Neutrophil (primary cell): ENCODE results near the gene C10orf88.

ENCODE experiments used
- H3K27ac ChIP-seq: fragments of 200-600 bp; sonication (generic); 2 replicates; pipeline ENCODE4 v1.5.1; 2016; ENCODE audit warnings: mild to moderate bottlenecking, moderate library complexity
- H3K27me3 ChIP-seq: fragments of 200-600 bp; sonication (generic); 2 replicates; pipeline ENCODE4 v1.6.0; 2016; ENCODE audit warnings: mild to moderate bottlenecking
- H3K36me3 ChIP-seq: fragments of 200-600 bp; sonication (generic); 2 replicates; pipeline ENCODE4 v1.5.1; 2017
- H3K4me1 ChIP-seq, 2 experiments: fragments of 200-600 bp in 1 of 2; sonication (generic) in 1 of 2; 1 replicate in 1 of 2; 2 replicates in 1 of 2; pipeline versions ENCODE4 v1.5.1 to v1.6.1; 2013 to 2016; ENCODE audit warnings: low read depth in 1 of 2, low read length in 1 of 2, mild to moderate bottlenecking in 1 of 2, moderate library complexity in 1 of 2; ENCODE audit not compliant: control insufficient read depth in 1 of 2, insufficient read depth in 1 of 2
- H3K4me3 ChIP-seq, 2 experiments: fragments of 200-600 bp in 1 of 2; sonication (generic) in 1 of 2; 1 replicate in 1 of 2; 2 replicates in 1 of 2; pipeline ENCODE4 v1.5.1; 2013 to 2016; ENCODE audit warnings: low read depth in 1 of 2, low read length in 1 of 2, mild to moderate bottlenecking in 1 of 2, moderate library complexity in 1 of 2
- H3K9me3 ChIP-seq: fragments of 200-600 bp; sonication (generic); 2 replicates; pipeline ENCODE4 v1.5.1; 2016
- TF ChIP-seq, protein P1 (sequence below): fragments of 200-600 bp; sonication (generic); IDR thresholded peaks from 2 replicates; pipeline ENCODE4 v1.5.1; 2016; ENCODE audit warnings: antibody characterized with exemption

The C10orf88 gene

GRCh38 chr10:122939856-122940543 lies 14.0 kb downstream of the C10orf88 start:
- TF ChIP-seq, protein P1, sequence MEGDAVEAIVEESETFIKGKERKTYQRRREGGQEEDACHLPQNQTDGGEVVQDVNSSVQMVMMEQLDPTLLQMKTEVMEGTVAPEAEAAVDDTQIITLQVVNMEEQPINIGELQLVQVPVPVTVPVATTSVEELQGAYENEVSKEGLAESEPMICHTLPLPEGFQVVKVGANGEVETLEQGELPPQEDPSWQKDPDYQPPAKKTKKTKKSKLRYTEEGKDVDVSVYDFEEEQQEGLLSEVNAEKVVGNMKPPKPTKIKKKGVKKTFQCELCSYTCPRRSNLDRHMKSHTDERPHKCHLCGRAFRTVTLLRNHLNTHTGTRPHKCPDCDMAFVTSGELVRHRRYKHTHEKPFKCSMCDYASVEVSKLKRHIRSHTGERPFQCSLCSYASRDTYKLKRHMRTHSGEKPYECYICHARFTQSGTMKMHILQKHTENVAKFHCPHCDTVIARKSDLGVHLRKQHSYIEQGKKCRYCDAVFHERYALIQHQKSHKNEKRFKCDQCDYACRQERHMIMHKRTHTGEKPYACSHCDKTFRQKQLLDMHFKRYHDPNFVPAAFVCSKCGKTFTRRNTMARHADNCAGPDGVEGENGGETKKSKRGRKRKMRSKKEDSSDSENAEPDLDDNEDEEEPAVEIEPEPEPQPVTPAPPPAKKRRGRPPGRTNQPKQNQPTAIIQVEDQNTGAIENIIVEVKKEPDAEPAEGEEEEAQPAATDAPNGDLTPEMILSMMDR: no peak
- Histone ChIP-seq H3K27me3 (no peaks in the 10 kb centered on the region), H3K27ac (no peak overlapping the region), H3K4me3 (no peak overlapping the region), H3K4me1 (no peaks in the 10 kb centered on the region), H3K9me3 (no peaks in the 10 kb centered on the region), H3K36me3 (peaks cover 24% of the 10 kb centered on the region)

- no peak overlapping the region for H3K4me3 ChIP-seq
- TF ChIP-seq, protein P1: no peak
- H3K27ac ChIP-seq: no peak overlapping the region
- H3K4me1 ChIP-seq: no peaks in the 10 kb centered on the region
- H3K9me3 ChIP-seq: no peaks in the 10 kb centered on the region
- H3K27me3 ChIP-seq: no peaks in the 10 kb centered on the region
- H3K36me3 ChIP-seq: peaks cover 24% of the 10 kb centered on the region
Observed at GRCh38 chr10:122939133-122939855, 14.7 kb downstream of the C10orf88 start.

GRCh38 chr10:122931088-122931906 lies 22.7 kb downstream of the C10orf88 start:
- Histone ChIP-seq H3K27ac (peak overlapping the region; percentile 15), H3K4me3 (no peak overlapping the region), H3K36me3 (no peaks in the 10 kb centered on the region), H3K9me3 (no peaks in the 10 kb centered on the region), H3K27me3 (no peaks in the 10 kb centered on the region), H3K4me1 (peaks cover 6 to 24% of the 10 kb centered on the region in 2 experiments)
- TF ChIP-seq, protein P1: no peak

GRCh38 chr10:122930140-122930539 lies 23.9 kb downstream of the C10orf88 start:
- H3K36me3 ChIP-seq: no peaks in the 10 kb centered on the region
- TF ChIP-seq, protein P1: no peak
- no peaks in the 10 kb centered on the region for H3K27me3 ChIP-seq
- no peak overlapping the region for H3K27ac ChIP-seq
- no peak overlapping the region for H3K4me3 ChIP-seq
- no peaks in the 10 kb centered on the region for H3K9me3 ChIP-seq
- peaks cover 6 to 24% of the 10 kb centered on the region in 2 experiments for H3K4me1 ChIP-seq

GRCh38 chr10:122915700-122916099 lies 38.3 kb downstream of the C10orf88 start:
- Histone ChIP-seq H3K36me3 (no peaks in the 10 kb centered on the region), H3K4me3 (no peak overlapping the region), H3K9me3 (no peaks in the 10 kb centered on the region), H3K4me1 (no peaks in the 10 kb centered on the region), H3K27me3 (no peaks in the 10 kb centered on the region), H3K27ac (no peak overlapping the region)
- TF ChIP-seq, protein P1: no peak
